Activated CD4-positive, CD25-positive, alpha-beta regulatory T cell (primary cell): Measurements from ENCODE around the gene GRXCR1.
A peak's percentile ranks its signal among the peaks of the same experiment; 100 is the strongest.

ENCODE experiments used
- DNase-seq, 4 experiments: peaks; one replicate each; lab custom pipeline; 2025; lab: John Stamatoyannopoulos, UW

The GRXCR1 gene

DNA sequence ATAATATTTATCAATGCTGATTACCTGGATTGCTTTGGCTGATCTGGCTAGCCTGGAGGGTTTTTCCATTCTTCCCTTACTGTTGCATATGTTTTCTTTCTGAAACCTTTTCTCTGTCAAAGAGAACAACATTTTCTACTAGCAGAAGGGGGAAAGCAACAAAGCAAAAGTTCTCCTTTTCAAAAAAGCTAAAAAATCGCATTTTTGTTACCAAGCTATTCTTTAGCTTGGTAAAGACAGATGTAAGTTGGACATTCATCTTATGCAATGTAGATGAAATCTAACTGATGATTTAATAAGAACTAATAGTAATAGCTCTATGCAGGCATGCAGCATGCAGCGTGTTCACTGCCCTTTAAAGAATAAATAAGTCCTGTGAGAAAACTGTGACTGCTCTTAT, at the start of gene GRXCR1:
Gene GRXCR1, plus strand, starts transcription at position 301 of the 400 bp plus-strand sequence. CDS start 554 bp downstream, outside the sequence.
- DNase-seq: no peak

DNA sequence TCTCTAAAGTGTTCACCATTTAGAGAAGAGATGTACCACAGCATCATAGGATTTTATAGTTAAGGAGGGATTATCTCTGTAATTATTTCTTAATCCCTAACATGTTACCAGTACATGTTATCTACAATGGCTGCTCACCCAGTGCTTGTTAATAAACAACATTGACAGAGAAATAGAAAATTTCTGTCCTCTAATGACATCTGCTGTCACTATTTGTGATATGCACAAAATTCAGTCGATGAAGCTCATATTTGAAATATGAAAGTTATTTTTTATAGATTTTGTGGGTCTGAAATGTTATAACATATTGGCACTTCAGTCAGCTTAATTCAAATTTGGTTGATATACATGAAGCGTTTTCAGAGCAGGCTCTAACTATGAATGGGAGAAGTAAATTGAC, 48.8 kb upstream of the GRXCR1 start:
- no peak for DNase-seq

DNA sequence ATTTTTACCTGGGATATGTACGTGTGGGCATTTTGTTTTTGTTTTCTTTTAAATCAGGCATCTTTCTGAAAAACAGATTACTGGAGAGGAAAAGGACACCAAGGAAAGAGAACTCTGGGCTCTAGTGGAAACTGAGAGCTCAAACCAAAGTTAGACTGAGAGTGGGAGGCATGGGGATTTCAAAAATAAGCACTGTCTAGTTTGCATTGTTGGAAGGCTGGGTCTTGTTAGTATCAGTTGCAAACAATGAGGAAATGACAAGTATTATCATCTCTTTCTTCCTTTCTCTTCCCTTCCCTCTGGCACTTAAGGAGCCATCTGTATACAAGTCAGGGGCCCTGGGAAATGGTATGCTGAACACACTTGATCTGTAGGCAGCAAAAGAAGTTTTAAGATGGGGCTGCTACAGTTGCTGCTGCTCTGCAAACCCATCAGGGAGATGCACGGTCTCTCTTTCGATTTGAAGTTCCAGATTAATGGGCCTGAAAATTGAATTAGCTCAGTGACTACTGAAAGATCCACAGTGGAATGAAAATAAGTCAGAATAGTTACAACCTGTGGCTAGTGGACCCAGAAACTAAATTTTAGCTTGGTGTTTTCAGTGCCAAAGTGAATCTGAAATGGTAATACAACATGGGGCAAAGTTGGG, 48.0 kb upstream of the GRXCR1 start:
- no peak for DNase-seq

DNA sequence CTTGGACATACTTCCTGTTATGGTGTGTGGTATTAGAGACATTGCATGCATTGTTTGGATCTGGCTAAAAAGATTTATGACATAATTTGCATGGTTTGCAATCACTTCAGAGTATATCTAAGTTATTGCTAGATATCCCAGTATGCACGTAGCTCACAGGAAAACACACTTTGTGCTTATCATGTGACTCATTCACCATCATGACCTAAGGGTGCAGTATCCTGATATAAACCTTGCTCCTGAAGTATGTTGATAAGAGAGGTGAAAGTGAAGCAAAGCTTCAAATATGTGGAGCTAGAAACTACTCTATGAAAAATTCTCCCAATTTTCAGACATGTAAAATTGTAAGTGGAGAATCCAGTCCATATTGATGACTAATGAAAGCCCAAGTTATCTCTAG, 46.9 kb upstream of the GRXCR1 start:
- no peak for DNase-seq

DNA sequence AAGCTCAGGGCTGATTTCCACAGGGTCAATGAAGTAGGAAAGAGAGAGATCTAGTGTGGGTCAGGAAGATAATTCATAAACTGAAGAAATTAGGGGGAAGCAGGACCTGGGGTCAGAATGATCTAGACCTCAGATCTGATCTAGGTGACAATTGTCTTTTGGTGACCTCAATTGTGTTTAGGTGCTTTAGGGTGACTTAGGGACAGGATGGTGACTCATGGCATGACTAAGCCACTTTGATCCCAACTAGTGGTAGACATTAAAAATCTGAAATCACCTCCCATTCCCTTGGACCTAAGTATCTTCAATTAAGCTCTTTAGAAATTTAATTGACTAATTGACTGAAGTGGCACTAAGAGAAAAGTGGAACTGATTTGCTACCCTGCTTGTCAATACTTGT, 36.7 kb upstream of the GRXCR1 start:
- no peak for DNase-seq

DNA sequence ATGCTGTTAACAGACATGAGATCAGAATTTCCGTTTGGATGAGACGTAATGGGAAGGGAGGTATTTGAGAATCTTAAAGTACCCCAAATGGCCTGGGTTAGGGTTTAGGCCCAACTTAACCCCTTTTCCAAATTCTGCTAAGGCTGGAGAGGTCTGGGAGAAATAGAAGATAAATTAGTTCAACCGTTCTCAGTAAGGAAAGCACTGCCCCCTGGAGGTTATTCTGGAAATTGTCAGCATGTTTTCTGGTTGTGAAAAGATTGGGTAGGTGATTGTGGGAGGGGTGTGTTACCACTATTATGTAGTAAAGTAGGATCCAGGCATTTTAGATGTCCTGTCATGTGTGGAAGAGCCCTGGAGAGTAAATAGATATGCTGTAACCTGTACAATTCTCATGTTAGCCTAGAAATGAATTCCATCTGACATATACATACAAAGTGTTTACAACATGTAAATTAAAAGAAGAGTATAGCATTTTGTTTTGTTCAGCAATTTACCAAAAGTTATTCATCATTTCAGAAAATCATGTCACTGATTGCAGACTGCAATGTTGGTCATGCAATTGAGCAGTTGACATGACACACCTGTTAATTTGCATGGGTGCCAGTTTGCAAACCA, 26.8 kb upstream of the GRXCR1 start:
- peak in 3 of 4 experiments; percentile 0 to 28 (median 5) for DNase-seq

DNA sequence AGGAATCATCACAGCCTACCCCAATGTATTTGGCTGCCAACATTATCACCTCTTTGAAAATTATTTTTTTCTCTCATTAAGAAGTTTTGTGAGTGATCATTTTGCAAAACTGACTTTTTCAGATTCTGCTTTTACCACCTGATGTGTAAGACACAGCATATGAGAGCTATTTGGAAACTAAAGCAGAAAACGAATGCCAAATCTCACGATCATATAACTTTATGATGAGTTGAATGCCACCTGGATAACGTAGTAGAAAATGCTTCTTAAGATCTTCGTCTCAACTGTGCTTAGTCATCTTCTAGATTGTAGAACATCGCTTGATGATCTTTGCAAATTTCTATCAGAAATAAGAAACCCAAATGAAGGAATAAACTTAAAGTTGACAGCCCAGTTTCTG, 21.3 kb upstream of the GRXCR1 start:
- DNase-seq: no peak

DNA sequence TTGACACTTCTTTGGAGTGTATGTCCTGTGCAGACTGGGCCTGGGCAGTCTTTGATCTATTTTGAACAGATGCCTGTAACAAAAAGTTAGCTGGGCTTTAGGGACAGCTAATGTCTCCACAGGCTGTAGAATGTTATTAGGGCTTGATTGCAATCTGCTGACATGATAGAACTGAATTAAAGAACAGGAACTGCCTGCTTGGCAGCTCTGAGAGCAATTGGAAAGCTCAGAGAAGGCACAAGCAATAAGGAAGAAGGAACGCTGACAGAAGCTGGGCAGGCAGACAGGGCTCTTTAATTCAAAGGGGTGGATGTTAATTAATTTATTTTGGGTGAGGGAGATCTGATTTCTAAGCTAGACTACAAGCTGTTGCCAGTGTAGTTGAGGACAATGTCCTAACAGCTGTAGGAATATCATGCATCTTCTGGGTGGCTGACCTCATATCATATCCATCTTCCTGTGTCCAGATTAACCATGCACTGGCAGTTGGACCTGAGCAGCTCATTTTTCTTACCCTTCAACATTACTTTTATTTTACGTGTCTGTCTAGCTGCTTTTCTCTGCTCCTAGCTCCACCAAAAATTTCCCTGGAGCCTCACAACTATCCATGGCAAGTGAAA, 20.7 kb upstream of the GRXCR1 start:
- no peak for DNase-seq

DNA sequence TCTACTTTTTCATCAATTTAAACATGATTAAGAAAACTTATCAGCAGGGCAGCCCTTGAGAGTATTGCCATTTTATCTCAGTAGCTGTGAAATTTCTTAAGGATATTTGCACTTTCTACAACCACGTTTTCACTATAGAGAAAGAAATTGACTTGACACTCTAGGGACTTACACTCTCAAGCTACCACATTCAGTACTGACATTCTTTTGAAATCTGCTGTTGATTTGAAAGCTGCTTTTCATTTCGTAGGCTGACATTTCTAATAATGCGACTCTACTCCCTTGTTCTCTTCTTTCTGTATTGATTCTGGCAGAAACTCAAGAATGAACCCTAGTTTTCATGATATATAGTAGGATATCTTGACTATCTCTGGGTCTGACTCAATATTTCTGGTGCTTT, 13.7 kb upstream of the GRXCR1 start:
- DNase-seq: no peak

DNA sequence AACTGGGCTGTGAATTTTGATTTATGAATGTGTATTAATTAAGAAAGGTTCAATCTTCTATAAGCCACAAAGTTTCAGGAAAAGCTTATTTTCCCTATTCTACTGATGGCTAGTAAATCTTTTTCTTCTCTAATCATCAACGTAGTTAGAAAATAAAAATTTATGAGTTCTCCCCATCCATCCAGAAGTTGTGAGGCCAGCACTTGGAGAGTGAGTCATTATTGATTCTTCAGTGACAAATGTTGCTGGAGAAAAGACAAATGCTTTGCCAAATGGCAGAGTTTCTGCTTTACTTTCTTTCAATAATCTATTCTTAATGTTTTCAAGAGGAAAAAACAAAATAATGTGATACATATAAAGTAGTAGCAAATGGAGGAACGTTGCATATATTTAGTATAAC, 11.3 kb upstream of the GRXCR1 start:
- DNase-seq: no peak

DNA sequence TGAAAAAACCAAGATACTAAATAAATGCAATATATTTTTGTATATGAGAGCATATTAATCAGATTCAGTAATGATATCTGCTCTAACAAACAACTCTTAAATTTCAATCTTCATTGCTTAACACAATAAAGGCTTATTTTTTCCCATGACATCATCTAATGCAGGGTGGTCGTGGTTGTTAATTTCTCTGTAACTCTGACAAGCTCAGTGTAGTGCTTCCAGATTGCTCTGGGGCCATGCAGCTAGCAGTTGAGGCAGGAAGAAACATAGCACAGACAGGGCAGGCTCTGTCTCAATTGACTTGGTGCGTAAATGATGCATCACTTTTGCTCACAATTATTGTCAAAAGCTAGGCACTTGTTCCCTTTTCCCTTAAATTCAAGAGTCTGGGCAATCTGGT, 869 bp upstream of the GRXCR1 start:
- no peak for DNase-seq

DNA sequence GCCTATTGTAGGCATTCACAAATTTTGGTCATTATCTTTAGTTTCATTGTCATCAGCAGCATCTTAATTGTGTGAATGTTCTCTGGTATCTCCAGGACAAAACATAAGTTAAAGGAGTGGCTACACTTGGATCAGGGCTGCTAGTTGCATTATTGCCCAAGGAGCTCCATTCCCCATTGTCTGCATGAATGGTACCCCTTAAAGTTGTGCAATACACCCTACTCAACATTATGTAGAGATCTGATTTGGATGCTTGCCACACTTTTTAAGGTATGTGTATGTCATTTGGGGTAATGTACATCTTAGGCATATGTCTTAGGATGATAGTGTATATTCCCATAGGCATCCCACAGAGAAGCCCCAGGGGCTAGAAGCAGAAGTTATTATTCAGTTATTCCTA, 2.9 kb downstream of the GRXCR1 start:
- DNase-seq: no peak

DNA sequence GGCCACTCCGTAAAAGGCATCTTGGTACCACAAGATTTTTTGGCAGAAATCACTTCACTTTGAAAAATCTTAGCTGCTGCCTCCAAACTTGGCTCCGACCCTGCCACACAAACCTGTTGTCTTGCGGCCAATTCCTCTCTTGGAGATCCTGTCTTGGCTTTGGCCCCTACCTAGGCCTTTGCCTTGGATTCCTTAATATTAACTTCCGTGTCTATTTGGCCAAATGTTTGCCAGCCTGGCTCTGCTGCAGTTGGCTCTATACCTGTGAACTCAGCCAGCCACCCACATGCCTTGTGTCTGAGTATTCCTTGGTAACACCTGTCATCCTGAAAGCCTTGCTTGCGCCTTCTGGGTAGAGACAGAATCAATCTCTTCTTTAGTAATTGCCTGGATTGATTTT, 12.5 kb downstream of the GRXCR1 start:
- DNase-seq: no peak

DNA sequence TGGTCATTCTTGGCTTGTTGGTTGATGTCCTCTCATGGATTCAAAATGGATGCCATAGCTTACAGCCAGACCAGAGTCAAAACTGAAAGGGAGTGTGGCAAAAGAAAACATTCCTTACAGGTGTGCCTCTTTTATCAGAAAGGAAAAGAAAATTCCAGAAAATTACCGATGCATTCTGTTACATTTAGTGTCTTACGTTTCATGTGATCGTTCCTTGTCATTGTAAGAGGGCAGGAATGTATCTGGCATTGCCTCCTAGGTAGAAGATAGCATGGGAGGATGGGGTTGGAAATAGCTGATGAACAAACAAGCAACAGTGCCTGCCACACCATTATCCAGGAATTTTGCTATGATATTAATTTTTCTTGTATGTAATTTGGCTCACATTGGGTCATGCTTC, 13.1 kb downstream of the GRXCR1 start:
- DNase-seq: no peak

DNA sequence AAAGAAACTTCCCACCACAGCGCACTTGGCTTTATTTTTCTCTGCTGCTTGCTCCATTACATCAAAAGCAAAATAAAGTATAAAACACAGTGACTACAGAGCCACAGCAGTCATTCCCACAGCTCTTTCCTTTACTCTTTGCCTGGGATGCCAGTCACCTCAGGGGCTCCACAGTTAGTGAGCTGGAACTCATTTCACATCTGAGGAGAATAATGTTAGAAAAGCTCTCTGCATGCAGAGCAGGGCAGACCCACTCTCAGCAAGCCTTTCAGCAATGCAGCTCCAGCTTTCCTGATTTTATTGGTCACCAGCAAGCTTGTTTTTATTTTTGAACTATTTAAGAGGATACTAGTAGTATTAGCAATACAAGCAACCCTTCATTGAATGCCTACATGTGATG, 13.8 kb downstream of the GRXCR1 start:
- no peak for DNase-seq

DNA sequence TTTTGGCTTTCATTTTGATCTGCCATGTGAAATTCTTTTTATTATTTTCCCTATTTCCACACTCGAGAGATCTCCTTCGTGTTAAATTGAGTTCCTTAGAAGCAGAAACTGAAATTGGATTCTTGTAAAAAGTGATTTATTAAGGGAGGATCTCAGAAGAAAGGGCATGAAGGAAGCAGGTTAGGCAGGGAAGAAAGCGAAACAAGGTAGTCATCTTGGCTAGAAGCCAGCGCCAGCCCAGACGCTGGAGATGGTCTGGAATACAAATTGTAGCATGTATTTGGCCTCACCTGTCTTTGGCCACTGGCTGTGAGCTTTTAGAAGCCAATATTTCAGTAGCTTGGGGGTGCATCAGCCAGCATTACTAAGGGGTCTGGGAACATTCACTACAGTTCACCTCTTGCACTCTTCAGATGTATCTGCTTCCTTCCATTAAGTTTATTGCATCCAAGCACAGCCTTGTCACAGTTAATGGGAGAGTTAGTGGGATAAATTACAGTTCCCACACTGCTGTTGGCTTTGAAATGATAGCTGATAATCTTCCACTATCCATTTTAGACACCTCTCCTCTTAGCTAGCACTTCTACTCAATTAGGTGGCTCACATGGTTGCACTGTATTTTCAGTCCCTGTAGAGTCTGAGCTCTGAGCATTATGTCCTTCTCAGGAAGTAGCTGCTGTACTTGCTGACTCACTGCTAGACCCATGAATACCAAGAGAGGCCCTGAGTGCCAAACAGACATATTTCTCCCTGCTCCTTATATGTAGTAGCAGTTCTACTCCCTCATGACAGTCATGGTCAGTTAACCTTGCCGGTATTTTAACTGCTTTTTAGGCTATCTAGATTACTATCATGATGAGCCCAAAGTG, 14.6 kb downstream of the GRXCR1 start:
- no peak for DNase-seq

DNA sequence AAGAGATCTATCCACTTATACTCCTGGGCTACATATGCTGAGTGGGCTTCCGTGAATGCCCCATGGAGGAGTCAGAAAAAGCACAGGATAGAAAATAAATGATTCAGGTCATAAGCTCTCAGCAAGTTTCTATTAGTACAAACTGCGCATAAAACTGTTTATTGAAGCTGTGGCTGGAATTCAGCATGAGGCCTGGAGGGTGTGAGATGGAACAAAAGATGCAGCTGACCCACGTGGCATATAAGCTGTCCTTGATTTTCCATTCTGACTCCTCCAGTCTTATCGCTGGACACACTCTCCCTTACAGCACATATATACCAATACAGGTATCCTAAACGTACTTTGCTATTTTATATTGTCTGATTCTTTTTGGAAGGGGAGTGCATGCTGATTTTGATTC, 17.9 kb downstream of the GRXCR1 start:
- DNase-seq: no peak

DNA sequence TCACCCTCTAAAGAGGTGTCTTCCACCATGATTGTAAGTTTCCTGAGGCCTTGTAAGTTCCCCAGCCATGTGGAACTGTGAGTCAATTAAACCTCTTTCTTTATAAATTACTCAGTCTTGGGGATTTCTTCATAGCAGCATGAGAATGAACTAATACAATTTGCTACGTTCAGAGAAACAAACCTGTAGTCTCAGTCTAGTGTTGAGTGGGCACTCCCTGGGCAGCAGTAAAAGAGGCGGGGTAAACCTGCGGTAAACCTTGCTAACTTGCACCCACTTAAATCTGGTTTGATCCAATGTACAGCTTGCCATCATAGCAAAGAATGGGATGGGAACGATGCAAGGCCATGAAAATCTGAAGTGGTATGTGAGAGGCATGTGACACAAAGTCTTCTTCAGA, 22.4 kb downstream of the GRXCR1 start:
- no peak for DNase-seq

DNA sequence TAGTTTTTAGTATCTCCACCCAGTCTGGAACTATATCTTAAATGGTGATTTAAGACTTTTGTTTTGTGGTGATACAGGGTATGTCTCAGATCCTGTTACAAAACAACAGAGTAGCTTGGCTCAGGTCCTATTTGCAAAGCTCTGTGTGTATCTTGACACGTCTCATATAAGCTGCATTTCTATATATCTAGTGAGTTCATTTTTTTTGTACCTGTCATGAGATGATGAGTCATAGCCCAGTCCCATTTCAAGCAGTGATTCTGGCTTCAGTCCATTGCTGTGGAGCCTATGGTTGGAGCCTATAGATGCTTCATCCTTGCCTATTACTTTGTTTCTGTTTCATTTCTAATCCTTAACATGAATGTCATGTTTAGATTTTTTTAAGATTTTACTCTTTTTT, 23.0 kb downstream of the GRXCR1 start:
- no peak for DNase-seq

DNA sequence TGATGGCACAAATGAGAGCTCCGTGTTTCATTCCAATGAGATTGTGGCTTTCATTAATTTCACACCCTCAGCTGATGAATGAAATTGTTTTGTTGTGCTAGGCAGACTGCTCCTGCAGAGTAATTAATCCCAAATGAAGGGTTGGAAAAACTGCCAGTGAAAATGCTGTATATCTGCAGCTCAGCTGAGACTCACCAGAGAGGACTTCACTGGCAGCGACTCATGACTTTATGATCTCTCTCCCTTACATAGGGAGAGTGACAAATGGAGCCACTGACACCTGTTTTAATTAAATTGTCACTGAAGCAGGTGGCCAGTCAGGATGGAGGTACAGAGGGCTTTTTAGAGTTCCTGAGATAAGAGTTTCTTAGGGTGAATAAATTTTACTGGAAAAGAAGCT, 24.8 kb downstream of the GRXCR1 start:
- no peak for DNase-seq

DNA sequence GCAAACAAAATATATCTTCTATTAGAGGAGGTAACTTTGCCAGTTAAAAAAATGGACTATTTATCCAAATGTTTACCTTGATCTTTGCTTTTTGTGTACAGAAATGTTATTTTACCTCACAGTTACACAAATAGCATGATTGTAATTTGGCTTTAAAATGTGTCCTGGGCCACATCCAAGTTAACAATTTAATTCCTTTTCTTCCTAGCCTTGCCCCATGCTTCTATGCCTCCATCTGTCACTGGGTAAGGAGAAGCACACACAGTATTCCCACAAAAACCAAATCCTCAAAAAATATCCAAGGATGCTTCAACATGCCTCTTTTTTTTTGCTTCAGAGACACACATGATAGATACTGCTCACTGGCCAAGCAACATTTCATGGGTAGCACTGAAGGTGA, 30.9 kb downstream of the GRXCR1 start:
- no peak for DNase-seq

DNA sequence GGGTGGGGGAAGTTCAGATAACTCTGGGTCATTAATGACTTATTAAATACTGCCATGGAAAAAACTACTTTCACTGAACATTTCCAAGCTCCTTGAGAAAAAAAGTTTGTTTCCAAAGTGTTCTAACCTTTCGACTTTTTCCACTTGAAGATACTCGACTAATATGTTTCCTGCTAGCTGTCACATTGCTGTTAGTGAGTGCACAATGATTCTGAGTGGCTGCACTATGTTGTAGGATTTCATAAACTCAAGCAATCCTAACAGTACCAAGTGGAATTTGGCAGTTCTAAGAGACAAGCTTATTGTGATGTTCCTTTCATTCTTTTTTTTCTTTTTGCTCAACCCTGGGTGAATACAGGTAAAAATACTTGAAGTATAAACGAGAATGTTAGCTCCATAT, 33.4 kb downstream of the GRXCR1 start:
- no peak for DNase-seq

DNA sequence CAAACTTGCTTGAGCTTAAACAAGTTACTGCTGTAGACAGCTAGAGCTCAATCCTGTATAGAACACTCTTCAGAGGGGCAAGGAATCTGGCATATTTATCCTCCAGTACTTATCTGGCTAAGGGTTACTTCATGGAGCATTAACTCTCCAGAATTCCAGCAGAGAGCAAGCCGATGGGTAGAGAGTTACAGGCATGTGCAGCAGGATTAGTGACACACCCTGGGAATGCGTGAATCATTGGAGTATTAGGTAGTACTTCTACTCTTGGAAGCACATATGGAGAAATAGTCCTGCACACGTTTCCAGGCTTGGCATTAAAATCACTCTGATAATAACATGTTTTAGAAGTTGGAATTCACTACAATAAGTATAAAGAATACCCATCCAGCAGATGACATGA, 35.4 kb downstream of the GRXCR1 start:
- DNase-seq: no peak
